CD4-positive, alpha-beta T cell treated with Interleukin-1 beta for 1 hour (primary cell): ENCODE measurements around the gene THEMIS.
"Not testable (repeated sequence)": the region's sequence is repeated elsewhere in the genome, so short reads cannot be mapped to it uniquely, and the experiment has no call there.

Experiments
- DNase-seq, 2 donors: peaks; one replicate each; pipeline ENCODE4 v3.0.0-alpha.2; 2020 to 2022

Gene THEMIS, protein sequence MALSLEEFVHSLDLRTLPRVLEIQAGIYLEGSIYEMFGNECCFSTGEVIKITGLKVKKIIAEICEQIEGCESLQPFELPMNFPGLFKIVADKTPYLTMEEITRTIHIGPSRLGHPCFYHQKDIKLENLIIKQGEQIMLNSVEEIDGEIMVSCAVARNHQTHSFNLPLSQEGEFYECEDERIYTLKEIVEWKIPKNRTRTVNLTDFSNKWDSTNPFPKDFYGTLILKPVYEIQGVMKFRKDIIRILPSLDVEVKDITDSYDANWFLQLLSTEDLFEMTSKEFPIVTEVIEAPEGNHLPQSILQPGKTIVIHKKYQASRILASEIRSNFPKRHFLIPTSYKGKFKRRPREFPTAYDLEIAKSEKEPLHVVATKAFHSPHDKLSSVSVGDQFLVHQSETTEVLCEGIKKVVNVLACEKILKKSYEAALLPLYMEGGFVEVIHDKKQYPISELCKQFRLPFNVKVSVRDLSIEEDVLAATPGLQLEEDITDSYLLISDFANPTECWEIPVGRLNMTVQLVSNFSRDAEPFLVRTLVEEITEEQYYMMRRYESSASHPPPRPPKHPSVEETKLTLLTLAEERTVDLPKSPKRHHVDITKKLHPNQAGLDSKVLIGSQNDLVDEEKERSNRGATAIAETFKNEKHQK

DNA sequence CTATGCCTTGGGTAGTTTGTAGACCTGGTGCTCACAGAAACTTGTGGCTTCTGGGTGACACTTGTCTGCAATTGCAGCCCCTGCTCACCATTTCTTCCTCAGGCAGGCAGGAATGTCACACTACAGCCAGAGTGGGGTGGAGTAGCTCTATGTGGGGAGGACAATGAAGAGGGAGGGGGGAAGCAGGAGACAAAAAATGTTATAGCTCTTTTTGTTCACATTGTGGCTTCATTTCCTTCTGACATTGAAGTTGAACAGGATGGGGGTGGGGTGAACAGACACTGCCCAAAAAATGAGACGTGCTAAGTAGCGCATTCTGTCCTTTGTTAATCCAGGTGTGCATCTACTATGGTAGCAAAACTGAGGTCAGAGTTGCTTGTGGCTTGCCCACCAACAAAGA lies at the start of gene THEMIS:
Gene THEMIS (minus strand): TSS at position 124 of the 400 bp plus-strand sequence. CDS start 126 bp downstream, outside the sequence.
- DNase-seq = peak; percentile 37 to 71

DNA sequence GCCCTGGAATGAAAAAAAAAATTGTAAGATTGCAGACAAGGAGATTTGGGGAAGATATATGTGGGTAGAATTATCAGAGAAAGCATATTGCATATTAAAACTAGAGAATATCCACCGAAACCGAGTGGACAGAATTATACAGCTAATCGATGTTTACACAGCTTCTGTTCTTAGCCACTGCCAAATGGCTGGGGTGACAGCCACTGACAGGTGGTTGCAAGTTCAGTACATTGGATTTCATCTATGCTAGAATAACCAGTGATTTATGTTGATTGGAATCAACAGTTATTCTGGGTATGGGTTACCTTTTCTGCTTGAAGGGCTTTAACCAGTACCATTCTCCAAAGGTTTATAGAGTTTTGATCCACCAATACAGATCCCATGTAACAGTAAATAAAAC lies 48.4 kb upstream of the THEMIS start:
- DNase-seq = no peak

DNA sequence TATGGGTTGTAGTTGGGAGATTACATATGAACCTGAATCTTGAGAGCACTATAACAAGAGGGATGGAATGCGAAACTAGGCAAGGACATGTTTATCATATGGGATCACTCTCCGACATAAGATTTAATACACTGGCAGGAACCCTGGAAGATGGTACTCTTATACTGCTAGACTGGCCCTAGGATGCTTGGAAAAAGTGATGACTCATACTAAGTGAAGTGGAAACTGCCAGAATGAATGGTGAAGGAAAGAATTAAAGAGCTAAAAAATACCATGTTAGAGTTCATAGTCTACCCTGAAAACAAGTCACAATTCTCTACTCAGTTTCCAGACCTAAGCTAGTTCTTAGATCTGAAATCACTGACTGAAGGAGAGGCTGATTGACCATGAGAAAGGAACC lies 45.5 kb upstream of the THEMIS start:
- no peak for DNase-seq

DNA sequence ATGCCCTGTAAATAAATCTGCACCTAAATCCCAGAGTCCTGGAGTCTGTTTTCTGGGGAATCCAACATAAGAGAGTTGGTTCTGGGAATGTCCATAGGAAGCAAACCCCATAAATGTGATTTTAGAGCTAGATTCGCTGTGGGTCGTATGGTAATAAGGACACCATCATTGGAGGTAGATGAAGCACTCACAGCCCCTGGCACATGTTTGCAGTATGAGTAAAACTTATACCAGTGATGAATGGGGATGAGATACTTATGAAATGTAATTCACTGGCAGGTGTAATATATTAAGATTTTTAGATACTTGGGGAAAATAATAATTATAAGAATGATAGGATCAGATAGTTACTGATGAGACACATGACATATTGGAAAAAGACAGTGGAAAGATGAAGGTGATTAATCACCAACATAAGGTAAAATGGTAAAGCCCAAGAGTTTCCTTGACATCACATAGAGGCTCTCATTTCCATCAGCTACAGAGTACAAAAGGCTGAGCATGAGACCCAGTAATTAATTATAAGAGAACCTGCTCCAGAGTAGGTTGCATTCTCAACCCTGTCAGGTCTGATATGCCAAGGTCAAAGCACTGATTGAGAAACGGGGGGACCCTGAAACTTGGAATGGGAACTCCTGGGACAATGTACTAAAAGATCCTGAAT lies 44.7 kb upstream of the THEMIS start:
- no peak for DNase-seq

DNA sequence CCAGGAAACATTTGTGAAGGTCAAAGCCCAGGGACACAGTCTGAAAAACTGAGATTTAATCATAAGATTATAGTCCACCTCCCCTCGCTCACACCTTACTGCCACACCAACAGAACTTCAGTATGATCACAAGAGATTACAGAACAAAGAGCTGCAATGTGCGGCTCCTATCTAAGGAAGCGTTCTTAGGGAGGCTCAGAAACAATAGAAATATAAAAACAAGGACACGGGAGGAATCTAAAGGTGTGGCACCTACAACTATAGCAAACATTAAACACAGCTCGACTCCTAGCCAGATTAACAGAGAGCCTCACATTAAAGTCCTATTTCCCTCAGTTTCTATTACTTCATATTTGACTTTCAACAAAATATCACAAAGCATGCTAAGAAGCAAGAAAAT lies 40.4 kb upstream of the THEMIS start:
- no peak for DNase-seq

DNA sequence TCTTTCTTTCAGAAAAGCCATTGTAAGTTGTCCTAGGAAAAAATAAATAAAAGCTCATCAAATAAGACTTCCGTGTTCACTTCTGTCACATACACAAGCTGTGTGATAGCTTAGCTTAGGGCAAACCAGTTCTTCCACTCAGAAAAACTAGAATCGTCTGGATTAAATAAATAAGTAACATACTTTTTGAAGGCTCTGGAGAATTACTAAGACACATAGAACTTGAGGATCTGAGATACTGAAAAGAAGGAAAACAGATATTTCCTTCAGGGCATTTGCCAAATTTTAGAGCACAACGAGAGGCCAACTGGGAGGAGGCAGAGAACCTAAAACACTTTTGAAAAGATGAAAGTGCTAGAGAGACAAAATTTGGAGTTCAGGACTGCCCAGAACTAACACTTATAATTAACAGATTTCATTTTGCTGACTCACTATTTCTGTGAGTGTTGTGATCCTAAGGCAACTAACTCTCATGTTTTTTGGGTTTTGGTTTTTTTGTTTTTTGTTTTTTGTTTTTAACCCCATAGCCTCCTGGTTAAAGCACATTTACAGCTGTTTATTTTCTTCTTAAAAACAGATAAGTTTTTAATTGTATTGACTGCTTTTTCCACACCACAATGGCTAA lies 38.7 kb upstream of the THEMIS start:
- no peak for DNase-seq

DNA sequence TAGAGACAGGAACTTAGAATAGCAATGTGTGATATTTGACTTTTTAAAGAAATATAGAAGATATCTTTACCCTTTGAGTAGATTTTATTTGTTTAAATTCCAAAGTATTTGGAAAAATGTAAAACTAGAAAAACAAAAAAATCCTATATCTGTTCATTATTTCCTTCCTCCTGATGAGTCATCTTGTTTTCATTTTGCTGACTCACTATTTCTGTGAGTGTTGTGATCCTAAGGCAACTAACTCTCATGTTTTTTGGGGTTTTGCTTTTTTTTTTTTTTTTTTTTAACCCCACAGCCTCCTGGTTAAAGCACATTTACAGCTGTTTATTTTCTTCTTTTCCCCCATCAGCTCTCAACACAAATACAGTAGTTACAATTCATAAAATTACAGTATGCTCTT lies 37.8 kb upstream of the THEMIS start:
- DNase-seq = peak in 1 of 2 donors; percentile 40

DNA sequence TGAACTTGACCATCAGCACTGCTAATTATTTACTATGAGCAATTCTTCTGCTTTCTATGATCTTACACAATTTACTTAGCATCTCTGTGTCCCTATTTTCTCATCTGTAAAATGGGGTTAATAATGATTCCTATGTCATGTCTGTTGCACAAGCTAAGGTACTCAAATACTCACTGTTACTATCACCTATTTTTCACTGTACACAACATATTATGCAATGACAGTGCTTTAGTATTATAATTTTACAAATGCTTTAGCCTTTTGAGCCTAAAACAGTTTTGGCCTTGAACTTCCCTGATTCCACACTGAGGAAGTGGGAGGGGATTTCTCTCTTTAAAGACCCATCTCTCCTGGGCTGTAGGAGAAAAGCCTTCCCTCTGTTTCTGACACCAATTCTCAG lies 36.9 kb upstream of the THEMIS start:
- no peak for DNase-seq

DNA sequence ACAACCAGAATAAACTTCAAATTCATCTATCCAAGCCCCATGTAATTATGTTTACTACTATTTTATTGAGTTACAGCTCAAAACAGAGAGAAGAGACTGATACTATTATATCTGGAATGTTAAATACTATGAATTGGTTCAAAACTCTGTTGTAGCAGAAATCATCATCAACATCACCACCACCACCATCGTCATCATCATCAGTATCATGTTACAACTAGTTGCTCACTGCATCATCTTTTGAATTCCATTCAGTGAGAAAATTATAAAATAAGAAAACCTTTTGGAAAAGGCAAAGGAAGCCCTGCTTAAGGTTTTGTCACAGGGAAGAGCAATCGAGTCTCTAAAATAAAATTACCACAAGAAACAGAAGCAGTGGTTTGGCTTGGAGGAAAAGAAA lies 36.2 kb upstream of the THEMIS start:
- DNase-seq = no peak

DNA sequence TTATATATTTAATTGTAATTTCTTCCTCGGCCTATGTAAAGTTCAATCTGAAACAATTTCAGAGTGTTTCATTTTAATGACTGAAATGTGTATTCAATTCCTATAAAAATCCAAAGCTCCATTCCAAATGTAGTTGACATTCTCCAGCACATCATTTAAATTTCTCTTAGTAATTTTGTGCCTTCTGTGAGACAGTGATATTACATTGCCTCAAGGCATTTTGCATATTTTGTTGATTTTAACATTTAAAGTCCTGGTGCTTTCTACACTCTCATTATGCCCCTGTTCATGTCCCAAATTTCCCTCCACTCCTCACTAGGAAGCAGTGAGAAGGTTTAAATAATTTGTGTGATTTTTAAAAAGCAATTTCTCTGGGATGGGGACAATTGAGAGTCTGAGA lies 34.1 kb upstream of the THEMIS start:
- no peak for DNase-seq

DNA sequence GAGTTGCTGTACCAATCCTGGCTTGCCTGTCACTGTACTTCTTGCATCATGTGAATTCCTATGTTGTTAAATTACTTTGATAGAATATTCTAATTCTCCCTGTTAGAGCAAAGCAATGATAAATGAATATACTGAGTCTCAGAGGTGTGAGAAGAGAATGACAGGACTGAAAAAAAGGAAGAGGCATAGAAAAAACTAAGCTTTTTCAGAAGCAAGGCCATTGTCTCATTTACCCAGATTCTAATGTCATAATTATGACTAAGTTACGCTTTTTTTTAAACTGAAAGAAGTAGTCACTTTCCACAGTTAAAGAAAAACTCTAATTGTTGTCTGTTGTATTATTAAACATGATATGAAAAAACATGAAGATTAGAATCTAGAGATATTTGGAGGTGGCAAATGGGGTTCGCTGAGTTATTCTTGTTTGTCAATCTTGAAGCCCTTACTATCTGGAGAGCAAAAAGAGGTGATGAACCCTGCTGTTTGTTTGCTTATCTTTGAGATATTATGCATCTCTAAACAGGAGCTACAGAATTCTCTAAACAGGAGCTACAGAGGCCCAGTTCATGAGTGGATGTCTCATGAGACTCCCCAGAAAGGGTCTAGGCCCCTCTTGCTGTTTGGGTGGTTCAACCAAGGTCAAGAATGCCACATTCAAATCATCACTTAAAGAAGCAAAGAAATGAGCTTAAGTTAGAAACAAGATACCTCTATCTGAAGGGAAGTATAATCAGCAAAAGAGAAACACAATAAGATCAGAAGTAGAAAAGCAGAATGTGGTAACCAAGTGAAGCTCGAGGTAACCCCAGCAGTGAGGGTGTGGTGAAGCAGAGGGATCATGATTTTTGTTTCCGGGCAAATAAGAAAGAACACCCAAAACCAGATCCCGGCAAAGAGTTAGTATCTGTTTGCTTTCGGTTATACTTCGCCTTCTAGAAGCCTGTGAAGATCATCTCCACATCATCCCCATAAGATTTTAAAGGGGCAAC lies 33.3 kb upstream of the THEMIS start:
- DNase-seq = peak; percentile 33 to 68

DNA sequence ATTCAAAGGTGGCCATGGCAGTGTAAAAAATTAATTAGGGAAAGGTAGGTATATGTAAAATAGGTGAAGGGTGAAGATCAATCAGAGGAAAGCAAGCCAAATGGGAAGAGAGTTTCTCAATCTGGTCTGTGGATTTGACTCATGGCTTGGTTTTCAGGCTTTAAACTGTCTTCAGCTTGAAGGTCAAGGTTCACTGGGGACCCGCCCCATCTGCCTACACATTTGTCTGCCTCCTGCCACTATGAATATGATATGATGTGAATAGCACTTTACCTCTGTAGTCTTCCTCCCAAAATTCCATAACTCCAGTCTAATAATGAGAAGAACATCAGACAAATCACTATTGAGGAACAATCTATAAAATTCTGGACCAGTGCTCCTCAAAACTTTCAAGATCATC lies 32.3 kb upstream of the THEMIS start:
- DNase-seq = no peak

DNA sequence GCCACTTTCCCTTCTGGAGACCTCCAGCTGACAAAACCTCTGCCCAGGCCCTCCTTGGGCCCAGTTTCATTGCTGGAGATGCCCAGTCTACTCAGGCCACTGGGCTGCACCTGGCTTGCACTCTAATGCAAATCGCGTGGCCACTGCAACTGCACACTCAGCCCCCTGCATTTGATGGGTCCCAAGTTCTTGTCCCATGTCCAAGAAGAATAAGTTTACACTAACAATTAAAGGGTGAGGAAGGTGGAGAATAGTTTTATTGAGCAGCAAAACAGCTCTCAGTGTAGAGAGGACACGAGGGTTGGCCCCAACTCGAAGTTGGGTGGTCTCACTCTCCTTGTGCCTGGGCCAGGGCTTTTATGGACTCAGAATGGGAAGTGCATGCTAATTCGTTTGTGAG lies 31.9 kb upstream of the THEMIS start:
- DNase-seq = no peak

DNA sequence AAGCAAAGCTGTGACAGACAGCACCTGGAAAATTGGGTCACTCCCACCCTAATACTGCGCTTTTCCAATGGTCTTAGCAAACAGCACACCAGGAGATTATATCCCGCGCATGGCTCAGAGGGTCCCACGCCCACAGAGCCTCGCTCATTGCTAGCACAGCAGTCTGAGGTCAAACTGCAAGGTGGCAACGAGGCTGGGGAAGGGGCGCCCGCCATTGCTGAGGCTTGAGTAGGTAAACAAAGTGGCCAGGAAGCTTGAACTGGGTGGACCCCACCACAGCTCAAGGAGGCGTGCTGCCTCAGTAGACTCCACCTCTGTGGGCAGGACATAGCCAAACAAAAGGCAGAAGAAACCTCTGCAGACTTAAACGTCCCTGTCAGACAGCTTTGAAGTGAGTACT lies 25.6 kb upstream of the THEMIS start:
- not testable (repeated sequence) for DNase-seq

DNA sequence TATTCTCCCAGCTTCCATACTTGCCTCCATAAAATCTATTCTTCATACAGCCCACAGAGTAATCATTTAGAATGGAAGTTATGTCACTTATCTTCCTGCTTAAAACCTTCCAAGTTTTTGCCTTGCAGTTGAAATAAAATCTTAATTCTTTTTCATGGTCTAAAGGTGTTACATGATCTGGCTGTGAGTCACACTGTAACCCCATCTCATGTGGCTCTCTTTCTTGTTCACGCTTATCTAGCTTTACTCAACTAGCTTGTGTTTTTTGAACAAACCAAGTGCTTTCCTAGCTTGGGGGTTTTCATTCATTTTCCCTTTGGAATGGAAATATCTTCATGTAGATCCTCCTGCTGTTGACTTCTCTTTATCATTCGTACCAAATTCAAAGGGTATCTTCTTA lies 23.6 kb upstream of the THEMIS start:
- DNase-seq = no peak

DNA sequence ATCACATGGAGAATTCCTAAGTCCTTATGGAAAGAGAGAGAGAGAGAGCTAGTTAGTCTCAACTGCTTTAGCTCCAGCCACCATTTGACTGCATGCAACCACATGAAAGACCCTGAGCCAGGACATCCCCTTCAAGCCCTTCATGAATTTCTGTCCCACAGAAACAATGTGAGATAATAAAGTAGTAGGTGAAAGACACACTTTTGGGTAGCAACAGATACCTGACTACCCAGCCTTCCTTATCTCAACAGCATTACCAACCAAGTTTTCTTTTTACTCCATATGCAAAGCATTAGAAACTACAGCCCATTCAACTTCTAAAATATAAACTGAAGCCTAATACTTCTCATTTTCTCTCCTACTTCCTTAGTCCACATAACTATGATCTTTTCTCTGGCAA lies 23.2 kb upstream of the THEMIS start:
- no peak for DNase-seq

DNA sequence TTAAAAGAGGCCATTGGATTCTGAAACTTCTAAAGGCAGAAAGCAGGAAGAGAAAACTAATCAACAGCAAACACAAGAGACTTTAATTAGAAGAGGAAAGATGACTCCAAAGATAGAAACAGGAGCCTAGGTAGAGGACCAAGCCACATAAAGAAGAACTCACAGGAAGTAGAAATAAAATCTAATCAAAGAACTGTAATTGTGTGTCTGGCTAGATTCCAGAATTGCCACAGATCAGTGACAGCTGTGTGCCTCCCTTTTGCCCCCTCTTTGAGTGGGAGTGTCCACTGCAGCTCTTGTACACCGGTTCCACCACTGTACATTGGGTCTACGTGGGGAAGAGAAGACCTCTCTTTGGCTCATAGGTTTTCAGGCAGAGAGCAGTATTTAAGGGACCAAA lies 22.3 kb upstream of the THEMIS start:
- no peak for DNase-seq

DNA sequence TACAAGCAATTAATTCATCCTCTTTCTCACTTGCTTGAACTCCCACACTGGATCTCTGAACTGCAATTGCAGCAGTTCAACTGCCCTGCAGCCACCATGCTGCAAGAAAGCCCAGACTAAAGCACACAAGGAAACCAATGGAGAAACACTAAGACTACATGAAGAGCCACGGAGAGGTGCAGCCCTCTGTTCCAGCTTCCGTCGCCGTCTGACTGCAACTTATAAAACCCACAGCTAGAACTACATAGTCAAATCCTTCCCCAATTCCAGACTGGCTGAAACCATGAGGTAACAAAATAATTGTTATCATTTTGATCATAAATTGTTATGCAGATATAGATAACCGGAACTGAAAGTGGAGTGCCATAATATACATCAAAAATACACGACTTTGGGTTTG lies 21.1 kb upstream of the THEMIS start:
- no peak for DNase-seq

DNA sequence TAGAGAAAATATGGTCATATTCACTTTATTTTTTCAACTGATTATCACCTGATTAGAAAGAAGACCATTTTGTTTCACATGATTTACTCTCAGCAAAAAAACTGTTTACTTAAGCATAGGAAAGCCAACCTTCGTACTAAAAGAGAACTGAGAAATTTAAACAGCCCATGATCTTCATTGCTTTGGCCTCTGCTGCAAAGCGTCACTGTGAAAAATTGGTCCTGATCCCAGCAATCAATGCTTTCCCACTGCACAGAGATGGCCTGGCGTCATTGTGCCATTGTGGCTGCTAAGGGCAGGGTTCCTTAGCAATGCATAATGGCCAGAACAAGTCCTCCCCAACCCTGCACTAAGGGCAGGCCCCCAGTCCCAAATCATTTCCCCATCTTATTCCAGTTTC lies 19.9 kb upstream of the THEMIS start:
- no peak for DNase-seq

DNA sequence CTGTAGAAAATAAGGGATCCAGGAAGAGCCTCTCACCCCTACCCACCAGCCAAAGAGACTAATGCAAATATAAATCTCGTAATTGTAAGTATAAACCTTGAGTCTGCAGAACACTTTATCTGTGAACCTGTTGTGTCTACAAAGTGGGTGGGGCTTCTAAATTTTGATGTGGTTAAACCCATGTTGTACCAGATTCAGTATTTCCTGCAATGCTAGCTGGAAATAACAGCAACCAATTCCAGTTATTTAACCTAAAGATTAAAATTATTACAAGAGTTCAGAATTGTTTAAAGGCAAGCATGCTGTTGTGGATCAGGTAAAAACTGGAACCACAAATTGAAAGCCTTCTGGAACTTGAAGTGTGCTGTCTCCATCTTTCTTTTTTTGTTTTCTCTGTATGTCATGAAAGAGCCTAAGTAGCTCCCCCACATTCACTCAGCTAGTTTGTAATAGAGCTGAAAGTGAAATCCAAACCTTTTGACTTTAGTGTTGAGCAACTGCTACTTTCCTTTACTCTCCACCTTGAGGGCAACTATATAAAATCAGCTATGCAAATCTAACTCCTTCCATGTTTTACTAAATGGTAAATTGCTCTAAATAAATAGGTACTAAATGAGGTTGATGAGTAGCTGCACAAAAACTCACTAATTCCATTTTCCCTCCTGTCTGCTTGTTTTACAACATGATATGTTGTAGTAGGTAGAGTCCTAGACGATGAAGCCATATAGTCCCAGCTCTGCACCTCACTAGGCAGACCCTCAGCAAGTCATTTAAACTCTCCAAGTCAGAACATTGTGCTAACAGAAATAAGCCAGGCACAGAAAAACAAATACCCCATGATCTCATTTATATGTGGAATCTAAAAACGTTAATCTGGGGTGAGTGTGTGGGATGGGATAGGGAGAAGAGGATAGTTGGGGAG lies 17.9 kb upstream of the THEMIS start:
- peak in 1 of 2 donors; percentile 60 for DNase-seq

DNA sequence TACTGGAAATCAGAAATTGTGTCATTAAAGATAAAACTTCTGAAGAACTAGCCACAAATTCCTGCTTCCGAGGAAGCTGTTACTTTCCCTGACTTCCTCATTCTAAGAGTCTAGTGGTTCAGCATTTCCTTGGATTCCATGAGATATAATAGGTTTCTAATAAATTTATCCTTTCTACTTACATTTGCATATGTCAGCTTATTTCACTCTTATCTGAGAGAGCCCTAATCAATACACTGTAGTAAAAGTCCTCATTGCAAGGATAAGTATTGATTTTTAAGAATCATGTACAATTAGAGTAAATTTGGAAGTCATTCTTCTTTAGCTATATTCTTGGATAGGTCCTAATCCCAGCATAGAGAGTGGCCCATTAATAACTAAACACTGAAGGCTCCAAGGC lies 16.9 kb upstream of the THEMIS start:
- DNase-seq = no peak
